GM19238 (cell line): ENCODE data around the gene ENTHD1.

Experiments used
- DNase-seq: peaks from one replicate; pipeline ENCODE4 v3.0.0; 2011; ENCODE audit warnings: low spot score; ENCODE audit not compliant: insufficient read length

Gene ENTHD1, protein sequence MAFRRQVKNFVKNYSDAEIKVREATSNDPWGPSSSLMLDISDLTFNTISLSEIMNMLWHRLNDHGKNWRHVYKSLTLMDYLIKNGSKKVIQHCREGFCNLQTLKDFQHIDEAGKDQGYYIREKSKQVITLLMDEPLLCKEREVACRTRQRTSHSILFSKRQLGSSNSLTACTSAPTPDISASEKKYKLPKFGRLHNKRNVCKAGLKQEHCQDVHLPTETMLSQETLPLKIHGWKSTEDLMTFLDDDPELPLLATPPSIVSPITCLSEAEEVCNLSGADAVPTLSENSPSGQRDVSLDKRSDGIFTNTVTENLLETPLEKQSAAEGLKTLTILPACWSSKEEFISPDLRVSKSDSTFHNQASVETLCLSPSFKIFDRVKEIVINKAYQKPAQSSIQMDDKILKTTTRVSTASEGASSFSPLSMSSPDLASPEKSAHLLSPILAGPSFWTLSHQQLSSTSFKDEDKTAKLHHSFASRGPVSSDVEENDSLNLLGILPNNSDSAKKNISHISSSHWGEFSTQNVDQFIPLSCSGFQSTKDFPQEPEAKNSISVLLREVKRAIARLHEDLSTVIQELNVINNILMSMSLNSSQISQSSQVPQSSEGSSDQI

GRCh38 chr22:39893526-39893925 is at the start of gene ENTHD1:
ENTHD1 (minus strand) TSS chr22:39893760; CDS start chr22:39887748, 6,012 bp downstream.
- no peak for DNase-seq

DNA sequence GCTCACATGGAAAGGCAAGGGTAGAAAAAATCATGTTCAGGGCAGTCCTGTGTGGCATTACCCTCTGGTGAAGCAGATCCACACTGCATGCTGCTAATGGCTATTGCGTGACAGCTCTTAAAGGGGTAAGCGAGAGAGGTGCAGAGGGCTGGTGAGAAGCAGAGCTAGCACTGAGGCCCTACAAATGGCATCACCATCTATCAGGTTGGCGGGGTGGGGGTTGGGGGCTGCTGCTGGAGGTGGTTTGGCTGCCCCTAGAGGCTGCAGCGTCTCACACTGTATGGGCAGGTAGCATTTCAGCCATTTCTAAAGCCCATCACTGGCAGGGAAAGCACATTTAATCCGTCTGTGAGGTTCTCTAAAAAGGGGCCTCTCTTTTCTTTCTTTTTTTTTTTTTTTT is 49.8 kb upstream of the ENTHD1 start:
- no peak for DNase-seq

GRCh38 chr22:39942439-39943230 is 49.1 kb upstream of the ENTHD1 start:
- no peak for DNase-seq

DNA sequence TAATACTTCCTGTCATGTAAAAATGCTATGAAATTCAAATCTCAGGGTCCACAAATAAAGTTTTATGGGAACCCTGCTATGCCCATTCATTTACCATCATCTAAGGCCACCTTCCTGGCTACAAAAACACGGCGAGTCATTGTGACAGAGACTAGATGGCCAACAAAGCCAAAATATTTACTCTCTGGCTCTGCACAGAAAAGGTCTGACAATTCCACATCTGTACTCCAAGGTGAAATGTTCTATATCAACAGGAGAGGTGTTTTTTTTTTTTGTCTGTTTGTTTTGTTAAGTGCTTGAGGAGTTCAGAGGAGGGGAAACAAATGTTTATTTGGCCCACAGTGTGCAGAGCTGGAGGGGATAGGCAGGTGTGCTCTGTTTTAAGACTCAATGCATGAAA is 48.0 kb upstream of the ENTHD1 start:
- no peak for DNase-seq

DNA sequence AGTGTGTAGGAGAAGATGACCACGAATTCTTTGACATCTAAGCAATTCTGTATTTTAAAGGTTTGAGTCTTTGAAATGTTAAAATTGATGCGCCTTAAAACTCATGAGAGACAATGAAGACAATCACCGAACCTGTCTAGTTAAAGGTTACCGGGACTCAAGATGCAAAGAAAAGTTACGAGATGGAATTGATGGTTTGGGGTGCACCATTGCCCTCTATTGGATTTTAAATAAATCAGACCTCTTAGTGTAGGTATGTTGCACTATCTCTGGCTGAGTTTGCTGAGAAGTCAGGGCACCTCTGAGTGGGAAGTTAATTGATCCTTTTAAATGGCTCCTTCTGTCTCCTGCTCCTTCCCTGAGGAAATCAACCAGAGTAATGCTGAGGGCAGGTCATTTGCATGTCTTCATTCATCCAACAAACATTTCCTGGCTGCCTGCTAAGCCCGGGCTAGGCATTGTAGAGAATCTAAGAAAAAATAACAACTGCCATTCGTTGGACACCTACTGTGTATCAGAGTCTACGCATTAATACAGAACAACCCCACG is 47.3 kb upstream of the ENTHD1 start:
- DNase-seq, result no peak

DNA sequence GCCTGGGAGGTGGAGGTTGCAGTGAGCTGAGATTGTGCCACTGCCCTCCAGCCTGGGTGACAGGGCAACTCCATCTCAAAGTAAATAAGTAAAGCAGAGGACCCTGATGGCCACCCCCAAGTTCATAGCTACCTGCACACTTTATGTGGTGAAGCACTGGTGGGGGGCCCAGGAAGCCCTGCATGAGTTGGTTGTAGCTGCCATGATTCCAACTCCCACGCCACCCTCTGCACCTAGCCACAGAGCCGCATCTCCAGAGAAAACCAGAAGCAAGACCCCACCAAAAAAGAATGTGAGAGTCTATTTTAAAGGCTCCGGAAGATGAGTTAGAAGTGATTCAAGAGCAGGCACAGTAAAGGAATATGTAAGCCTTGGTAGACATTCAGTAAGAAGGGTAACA is 46.3 kb upstream of the ENTHD1 start:
- no peak for DNase-seq

DNA sequence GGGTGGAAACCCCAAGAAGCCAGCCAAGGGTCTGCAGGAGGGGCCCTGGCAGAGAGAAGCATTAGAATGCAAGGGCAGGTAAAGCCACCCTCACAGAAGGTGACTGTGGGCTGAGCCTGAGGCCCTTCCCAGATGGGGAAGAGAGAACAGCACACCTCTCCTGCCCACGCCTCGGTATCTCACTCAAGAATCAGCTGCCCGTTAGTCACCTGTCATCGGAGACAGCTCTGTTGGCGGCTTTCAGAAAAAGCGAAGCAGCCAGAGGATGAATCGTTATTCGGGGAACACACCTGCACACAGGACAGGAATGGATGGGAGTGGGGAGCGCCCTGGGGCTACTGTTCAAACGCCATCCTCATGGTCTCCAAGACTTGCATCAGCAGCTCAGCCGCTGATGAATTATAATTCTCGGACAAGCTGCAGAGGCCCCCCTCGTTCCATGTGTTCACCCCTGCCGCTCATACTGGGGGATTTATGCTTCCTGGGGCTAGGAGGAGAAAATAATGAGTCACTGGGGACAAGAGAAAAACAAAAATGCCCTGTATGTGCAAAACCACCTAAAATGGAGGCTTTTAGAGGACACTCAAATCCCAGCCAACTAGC is 45.0 kb upstream of the ENTHD1 start:
- DNase-seq, result no peak

- DNase-seq, result no peak
Observed at GRCh38 chr22:39937906-39938305, 44.3 kb upstream of the ENTHD1 start.

DNA sequence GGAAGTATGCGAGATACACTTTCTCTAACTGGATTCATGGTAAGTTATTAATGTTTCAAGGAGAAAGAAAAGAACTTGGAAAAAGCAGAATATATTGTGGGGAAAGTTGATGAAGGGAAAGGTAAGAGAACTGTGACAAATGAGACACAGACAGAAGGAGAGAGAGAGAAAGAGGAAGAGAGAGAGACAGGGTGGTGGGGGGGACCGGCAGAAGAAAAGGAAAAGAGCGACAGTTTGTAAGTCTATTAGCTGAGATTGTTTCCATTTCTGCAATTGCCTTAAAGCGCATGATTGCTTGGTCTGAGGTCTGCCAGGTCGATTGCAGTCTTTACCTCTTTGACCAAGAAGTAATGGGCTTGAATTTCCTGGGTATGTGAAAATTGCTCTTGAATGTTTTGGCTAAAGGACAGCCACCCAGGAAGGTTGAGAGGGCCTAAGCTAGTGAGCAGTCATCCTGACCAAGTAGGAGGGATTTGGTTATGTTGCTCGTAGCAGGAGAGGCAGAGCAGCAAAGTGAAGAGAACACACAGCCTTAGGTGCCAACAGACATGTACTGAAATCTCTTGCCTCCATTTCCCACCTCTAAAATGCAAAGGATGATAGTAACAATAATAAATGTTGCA is 43.1 kb upstream of the ENTHD1 start:
- DNase-seq, result no peak

GRCh38 chr22:39935612-39936011 is 42.1 kb upstream of the ENTHD1 start:
- DNase-seq, result no peak

DNA sequence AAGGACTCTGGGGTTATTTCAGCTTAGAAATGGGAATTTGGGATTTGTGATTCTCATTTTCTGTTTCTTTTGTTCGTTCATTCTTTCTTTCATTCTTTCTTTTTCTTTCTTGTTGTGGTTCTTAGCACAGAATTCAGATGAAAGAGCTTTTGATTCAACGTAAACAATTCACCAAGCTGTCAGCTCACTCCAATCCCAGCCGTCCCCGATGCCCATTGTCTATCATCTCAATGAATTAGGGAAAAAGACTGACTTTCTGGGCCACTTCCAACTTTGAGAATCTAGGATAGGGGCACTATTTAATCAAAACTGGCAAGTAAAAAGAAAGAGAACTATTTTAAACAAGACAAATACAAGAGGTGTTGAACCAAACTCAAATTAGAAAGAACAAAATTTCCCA is 41.6 kb upstream of the ENTHD1 start:
- DNase-seq, result no peak

GRCh38 chr22:39933741-39934140 is 40.2 kb upstream of the ENTHD1 start:
- DNase-seq, result no peak

DNA sequence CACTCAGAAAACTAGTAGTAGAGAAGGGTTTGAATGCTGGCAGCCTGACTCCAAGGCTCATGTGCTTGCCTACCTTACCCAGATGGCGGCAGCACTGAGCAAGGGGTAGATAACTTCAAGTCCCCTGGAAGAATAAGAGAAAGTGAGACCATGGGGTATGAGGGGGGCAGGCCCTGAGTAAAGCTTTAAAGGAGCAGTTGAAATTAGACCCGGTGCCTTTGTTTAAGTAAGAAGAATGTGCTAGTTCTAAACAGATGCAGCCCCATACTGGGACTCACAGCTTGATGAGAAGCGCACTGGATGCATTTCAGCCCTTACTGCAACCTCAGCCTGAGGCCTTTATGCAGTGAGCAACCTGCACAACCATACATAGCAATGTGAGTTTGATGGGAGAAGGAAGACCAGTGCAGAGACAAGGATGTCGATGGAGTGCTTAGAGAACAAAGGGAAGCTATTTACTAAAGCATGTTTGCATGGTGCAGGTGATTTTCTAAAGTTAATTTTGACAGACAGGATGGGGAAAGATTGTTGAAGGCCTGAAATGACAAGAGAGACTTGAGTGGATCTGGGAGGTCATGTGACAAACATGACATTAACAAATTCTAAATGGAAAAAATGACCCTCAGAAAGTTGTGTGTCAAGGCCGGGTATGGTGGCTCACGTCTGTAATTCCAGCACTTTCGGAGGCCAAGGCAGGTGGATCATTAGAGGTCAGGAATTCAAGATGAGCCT is 39.5 kb upstream of the ENTHD1 start:
- DNase-seq, result no peak

DNA sequence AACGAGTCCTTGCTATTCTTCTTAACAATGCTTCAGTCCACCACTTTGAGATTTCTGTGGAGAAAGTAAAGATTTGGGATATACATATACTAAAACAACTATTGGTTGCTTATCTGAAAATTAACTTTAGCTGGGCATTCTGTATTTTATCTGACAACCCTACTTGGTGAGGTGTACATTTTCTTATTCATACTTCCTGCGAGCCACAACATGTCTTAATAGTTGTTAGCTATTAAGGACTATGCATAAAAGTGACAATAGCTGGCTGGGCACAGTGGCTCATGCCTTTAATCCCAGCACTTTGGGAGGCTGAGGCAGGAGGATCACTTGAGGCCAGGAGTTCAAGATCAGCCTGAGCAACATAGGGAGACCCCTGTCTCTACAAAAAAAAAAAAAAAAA is 38.6 kb upstream of the ENTHD1 start:
- no peak for DNase-seq

DNA sequence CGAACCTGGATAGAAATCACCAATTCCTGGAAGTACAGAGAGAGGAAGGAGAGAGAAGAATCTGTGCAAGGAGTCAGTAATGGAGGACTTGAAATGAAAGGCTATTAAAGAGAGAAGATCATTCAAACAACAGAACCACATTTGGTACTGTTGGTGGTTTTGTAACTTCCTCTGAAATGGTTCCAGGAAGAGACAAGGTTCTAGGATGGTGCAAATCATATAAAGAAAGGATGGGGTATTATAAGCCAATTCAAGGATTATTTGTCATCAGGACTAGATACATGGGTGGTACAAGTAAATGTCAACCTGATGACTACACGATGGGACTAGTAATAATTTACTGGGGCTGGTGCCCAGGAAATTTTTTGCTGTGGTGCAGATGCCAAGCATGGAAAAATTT is 37.7 kb upstream of the ENTHD1 start:
- no peak for DNase-seq

- DNase-seq, result no peak
Observed at GRCh38 chr22:39928536-39929520, 35.3 kb upstream of the ENTHD1 start.

DNA sequence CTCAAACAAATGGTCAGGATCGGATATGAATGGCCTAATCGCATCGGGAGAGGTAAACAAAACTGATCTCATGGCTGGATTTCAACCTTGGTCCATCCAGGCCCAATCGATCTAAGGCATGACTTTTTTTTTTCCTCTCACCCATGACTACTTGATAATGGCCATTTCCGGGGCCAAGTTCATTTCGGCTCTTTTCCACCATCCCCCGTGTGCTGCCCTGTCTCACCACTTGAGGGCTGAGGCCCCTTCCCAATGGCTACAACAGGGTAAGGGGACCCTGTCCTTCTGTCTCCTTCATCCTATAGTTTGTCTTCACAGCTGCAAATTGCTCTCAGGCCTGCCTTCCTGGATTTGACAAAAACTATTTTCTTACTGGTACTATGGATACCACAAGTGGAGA is 34.0 kb upstream of the ENTHD1 start:
- DNase-seq, result no peak

DNA sequence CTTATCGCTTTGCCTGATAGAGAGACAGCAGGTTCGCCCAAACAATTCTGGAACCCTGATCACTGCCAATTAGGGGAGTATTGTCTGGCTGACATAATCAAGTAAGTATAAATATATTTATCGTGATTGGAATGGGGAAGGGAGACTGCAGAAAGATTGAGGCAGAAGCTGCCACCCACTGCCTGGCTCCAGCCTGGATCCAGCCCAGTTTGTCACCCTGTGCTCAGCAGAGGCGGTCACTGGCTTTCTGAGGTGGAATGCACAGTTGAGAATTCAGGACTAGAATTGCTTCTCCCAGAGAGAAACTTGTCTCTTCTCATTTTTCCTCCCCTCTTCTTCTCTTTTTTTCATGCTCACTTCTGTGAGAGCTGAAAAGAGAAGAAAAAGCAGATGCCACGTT is 33.2 kb upstream of the ENTHD1 start:
- no peak for DNase-seq
